ENCODE measurements around the gene ACR.

ACR gene

DNA sequence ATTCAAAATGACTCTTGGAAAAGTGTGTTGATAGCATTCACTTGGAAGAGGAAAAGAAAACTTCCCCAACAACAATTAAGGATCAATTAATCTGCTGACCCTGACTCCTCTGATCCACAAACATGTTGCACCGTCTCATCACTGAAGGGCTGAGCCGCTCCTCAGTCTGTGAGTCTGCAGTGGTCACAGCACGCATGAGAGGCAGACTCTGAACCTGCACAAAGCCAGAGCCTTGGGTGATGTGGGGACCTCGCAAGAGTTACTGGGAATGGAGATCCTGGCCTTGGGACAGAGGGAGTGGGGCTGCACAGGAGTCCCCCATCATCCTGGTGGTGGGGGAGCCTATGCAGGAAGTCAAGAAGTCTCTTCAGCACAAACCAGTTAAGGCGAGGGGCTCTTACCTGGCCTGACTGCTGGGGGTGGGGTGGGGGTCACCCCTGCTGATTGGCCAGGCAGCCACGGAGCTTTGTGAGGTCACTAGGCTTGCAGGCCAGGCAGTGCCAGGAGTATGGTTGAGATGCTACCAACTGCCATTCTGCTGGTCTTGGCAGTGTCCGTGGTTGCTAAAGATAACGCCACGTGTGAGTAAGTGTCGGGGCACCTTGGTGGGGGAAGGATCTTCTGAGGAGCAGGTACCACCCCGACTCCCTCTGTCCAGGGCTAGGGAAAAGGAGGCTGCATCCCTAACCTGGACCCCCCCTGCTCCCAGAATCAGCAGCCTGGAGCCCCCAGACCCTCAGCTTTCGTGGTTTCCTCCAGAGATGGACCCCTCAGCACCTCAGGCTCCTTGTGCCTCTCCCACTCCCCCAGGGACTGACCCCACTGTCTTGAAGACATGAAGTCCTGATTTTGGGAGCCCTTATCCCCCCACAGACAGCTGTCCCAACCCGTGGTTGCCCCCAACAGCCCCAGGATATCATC is at the start of gene ACR:
Gene ACR, plus strand, starts transcription at position 477 of the 921 bp plus-strand sequence. Its CDS starts 32 bp downstream, at position 509.
- no peak for DNase-seq (ENCODE audit: low read depth)

GRCh38 chr22:50688448-50688847 is 49.6 kb upstream of the ACR start:
- DNase-seq (ENCODE audit: low read depth), result no peak

DNA sequence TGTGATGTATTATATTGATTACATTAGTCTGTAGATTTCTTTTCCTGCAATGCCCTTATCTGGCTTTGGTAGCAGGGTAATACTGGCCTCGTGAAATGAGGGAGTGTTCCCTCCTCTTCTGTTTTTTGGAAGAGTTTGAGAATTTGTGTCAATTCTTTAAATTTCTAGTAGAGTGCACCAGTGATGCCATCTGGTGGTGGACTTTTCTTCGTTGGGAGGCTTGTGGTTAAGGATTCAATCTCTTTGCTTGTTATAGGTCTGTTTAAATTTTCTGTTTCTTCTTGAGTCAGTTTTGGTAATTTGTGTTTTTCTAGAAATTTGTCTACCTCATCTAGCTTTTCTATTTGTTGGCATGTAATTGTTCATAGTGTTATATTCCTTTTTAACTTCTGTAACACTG is 46.5 kb upstream of the ACR start:
- peak; percentile 10 for DNase-seq (ENCODE audit: low read depth)

DNA sequence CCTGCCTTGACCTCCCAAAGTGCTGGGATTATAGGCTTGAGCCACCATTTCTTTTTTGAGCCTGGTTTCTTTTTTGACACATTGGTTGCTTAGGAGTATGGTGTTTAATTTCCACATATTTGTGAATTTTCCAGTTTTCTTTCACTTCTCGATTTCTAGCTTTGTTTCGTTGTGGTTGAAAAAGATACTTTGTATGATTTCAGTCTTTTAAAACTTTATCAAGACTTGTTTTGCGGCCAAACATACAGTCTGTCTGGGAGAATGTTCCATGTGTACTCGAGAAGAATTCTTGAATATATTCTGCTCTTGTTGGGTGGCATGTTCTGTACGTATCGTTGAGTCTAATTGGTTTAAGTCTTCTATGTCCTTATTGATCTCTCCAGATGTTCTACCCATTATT is 44.5 kb upstream of the ACR start:
- DNase-seq (ENCODE audit: low read depth), result no peak

DNA sequence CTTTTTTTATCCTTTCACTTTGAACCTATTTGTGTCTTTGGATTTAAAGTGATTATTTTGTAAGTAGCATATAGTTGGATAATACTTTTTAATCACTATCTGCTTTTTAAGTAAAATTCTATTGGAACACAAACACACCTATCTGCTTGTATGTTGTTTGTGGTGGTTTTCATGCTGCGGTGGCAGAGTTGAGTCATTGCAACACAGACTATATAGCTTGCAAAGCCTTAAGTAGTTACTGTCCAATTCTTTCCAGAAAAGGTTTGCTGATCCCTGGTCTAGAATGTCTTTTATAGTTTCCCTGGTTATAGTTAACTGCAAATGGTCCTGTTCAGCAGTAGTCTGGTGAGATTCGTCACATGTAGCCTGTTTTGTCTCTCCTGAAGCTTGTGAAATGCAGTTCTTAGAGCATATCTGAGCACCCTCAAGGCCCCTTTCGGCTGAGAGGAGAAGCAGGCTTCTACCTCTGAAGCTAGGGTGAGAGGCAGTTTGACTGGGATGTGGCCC is 43.9 kb upstream of the ACR start:
- DNase-seq (ENCODE audit: low read depth), result no peak

DNA sequence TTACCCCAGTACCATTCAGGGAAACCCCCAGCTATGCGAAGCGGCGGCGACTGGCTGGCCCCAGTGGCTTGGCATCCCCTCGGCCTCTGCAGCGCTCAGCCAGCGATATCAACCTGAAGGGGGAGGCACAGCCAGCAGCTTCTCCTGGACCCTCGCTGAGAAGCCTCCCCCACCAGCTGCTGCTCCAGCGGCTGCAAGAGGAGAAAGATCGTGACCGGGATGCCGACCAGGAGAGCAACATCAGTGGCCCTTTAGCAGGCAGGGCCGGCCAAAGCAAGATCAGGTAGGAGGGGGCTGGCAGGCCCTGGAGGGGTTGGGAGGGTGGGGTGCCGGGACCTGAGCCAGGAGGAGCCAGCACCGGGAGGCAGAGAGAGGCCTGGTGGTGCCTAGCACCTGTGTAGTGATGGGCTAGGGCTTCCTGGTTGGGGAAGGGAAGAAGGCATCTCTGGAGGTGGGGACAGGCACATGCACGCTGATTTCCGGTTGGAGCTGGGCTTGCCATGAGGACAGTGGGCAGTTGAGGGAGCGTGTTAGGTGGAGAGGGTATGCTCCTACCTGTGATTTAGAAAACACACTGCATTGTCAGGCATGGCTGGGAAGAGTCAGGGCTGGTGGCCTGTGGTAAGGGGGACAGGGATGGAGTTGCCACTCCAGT is 43.1 kb upstream of the ACR start:
- no peak for DNase-seq (ENCODE audit: low read depth)

DNA sequence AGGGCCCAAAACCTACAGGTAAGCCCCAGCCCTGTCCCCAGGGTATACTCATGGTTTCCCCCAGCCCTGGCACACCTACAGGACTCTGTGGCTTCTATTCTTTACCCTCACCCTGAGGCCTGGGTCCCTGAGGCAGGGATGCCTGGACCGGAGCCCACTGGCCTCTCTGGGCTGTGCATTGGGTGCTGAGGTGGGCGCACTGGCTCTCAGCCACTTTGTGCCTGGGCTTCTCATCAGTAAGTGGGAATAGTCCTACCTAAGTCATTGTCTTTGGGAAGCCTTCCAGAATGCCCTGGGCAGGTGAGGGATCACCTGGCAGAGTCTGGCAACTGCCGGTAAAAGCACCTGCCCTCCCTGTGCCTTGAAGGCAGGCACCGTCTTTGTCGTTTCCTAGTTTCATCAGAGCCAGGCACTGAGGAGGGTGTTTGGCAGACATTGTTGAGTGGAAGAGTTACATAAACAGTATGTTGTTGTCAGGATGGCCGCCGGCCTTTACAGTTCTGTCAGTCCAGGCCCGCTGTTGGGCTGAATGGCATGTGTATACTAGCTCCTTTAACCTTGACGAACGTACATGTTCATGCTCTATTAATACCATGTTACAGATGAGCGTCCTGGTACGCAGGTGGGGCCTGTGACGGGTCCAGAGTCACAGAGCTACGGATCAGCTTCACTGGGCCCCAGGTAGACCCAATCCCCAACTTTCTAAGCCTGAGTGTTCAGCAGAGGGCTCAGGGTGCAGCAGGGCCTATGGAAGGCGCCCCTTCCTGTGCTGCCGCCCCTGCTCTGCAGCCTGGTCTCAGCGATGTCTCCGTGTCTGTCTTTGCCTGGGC is 42.4 kb upstream of the ACR start:
- no peak for DNase-seq (ENCODE audit: low read depth)

GRCh38 chr22:50696251-50696798 is 41.7 kb upstream of the ACR start:
- no peak for DNase-seq (ENCODE audit: low read depth)

DNA sequence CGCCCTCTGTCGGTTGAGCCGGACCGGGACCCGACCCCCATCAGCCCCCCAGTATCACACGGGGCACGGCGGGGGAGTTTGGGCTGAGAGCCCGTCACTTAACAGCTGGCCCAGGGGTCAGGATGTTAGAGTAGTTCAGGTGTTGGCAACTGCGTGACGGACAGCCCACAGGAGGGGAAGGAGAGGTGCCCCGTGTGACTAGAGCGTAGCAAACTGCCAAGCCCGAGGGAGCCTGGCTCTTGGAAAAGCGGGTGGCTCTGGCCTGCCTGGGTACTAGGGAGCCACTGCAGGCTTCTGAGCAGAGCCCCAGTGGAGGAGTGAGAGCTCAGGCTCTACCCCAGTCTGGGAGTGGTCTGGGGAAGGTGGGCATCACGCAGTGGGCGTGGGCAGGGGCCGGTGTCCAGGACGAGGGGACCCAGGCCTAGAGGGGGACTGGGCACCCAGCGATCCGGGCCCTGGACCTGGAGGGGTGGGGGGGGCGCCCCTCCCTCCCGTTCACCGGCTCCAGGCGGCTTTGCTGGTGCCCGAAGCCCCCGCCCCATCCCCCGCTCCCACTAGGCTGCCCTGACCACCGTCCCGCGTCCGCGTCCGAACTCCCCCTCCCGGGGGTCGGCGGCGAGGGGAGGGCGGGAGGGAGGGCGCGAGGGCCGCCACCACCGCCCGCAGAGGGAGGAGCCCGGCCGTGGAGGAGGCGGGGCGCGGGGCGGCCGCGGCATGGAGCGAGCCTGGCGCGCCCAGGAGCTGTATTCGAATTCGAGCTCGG is 41.0 kb upstream of the ACR start:
- DNase-seq (ENCODE audit: low read depth), result no peak

DNA sequence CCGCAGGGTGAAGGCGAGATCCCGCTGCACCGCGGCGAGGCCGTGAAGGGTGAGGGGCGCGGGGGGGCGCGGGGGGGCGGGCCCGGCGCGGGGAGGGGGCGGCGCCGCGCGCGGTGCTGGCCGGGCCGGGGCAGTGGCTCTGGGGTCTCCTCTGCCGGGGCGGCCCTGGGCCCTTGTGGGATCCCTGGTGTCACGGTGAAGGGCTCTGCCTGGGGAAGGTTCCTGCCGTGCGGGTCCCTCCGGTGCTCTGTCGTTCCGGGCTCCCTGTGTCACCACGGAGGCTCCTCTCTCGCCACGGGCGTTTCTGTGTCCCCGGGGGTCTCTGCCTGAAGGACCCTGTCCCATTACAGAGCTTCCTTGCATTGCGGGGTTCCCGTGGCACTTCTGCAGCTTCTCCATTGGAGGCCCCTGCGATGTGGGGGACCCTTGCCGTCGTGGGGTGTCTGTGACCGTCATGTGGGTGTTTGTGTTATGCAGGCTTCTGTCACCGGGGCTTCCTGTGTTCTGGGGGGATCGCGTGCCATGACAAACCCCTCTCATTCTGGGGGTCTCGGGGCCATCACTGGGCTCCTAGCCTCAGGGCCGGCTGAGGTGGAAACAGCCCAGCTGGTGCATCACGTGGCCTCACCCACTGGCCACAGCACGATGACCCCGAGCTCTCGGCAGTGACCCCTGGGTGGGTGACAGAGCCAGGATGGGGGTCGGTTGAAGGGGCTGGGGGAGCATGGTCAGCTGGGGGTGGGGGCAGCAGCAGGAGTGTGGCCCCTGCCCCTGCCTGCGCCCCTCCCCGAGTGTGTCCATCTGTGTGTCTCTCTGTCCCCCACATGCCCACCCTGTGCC is 40.1 kb upstream of the ACR start:
- no peak for DNase-seq (ENCODE audit: low read depth)

DNA sequence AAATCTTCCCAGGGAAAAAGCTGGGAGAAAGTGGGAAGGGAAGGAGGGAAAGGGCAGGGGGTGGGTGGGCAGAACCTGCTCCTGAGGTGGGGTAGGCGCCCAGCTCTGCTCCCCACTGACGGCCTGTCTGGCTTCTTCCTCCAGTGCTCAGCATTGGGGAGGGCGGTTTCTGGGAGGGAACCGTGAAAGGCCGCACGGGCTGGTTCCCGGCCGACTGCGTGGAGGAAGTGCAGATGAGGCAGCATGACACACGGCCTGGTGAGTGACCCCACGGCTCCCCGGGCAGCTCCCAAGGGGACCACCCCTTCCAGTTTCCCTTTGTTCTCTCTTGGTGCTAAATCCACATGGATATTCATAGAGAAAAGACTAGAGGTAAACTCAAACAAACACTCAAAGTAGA is 39.5 kb upstream of the ACR start:
- no peak for DNase-seq (ENCODE audit: low read depth)

GRCh38 chr22:50699001-50699755 is 38.8 kb upstream of the ACR start:
- no peak for DNase-seq (ENCODE audit: low read depth)

GRCh38 chr22:50699756-50700386 is 38.1 kb upstream of the ACR start:
- no peak for DNase-seq (ENCODE audit: low read depth)

DNA sequence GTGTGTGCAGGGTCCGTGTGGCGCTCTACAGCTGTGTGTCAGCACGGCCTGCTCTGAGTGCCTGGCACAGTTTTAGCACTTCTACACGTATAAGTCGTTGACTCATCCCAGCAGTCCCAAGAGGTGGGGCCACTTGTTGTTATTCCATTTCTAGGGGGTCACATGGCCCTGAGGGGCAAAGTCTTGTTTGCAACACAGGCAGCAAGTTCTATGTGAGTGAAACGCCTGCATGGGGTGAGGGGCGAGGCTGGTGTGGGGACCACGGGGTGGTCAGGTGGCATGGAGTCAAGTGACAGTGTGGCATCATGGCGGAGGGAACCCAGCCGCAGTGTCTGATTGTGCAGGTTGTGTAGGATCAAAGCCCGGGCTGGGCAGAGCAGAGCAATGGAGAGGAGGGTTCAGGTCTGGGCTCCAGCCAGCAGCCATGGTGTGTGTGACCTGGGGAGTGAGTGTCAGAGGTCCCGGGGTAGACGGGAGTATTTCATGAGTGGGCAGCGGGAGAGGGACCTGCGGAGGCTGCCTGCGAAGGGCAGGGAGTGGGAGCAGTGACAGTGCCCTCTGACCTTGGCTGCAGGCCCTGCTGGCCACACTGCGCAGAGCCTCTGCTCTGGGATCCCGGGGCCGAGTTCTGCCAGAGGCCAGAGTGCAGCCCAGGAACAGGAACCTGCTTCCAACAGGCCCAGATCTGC is 37.5 kb upstream of the ACR start:
- DNase-seq (ENCODE audit: low read depth), result no peak

DNA sequence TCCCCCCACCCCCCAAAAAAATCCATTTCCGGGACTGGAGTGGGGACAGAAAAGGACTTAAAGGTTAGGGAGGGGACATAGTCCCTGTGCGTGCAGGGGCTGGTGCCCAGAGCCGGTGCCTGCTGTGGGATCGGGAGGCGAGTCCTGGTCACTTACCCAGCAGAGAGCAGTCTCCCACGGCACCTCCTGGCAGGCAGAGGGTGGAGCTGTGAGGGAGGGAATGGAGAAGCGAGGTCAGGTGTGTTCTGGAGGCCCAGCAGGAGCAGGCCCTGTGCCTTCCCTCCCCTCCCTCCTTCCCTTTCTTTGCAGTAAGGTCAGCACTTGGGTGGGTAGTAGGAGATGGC is 37.0 kb upstream of the ACR start:
- DNase-seq (ENCODE audit: low read depth), result no peak

DNA sequence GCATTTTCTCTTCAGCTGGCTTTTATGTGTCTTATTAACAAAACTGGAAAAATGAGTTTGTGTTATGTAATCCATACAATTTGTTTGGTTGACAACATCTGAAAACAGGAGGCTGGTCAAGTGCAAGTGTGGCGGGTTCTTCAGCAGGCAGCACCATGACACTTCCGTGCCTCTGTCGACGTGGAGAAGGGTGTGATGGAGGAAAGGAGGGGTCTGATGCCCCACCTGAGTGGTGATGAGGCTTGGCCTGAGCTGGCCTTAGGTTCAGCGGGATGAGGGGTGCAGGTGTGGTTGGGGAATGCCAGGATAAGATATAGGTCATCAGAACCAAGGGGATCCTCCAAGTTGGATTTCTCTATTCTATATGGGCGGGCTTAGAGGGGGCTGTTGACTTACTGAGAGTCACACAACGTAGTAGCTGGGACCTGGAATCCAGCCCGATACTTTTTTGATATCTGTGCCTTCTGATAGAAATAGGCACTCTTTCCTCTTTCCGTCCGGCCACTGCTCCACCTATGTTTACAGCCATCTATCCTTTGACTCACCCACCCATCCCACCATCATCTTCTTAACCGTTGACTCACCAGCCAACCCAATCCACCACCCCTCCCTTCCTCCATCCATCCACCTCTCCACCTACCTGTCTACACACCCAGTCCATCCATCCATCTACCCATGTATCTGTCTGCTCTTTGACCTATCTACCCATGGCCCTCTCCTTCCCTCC is 36.4 kb upstream of the ACR start:
- no peak for DNase-seq (ENCODE audit: low read depth)

DNA sequence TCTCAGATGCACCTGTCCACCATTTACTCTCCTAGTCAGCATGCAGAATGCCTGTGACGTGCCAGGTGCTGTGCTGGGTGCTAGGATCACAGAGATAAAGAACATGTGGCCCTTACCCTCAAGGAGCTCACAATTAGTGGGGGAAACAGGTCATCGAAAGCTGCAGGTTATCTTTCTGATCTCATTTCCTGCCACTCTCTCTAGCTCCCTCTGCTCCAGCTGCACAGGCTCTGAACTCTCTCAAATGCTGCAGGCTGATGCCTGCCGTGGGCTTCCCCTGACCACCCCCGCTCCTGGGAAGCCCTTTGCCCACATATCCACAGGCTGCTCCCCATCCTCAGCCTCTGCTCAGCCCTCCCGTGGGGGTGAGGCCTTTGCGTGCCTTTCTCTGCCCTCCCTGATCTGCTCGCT is 35.7 kb upstream of the ACR start:
- no peak for DNase-seq (ENCODE audit: low read depth)
